Spleen (tissue), 7 donors: ENCODE data around the gene FLNB.

Experiments
- POLR2A ChIP-seq, 3 donors: fragments of 450-650 bp; IDR thresholded peaks; one replicate each; pipeline ENCODE4 v1.5.1; 2017; ENCODE audit warnings: antibody characterized with exemption in 3 of 3, mild to moderate bottlenecking in 1 of 3
- POLR2AphosphoS5 ChIP-seq, 3 donors: sonication (generic); formaldehyde crosslinking; IDR thresholded peaks; one replicate each; pipeline ENCODE4 v1.5.1; 2017; ENCODE audit warnings: antibody characterized with exemption in 3 of 3
- TF ChIP-seq, protein P1 (sequence below), 11 experiments: fragments of 200-600 bp in 7 of 11; fragments of 450-650 bp in 4 of 11; sonication (generic) in 4 of 11; IDR thresholded peaks in 8 of 11; conservative IDR thresholded peaks in 3 of 11; 1 replicate in 7 of 11; 2 replicates in 4 of 11; pipeline versions ENCODE4 v1.4.0 to v1.8.0; 2016 to 2021; ENCODE audit warnings: antibody characterized with exemption in 11 of 11, inconsistent platforms in 4 of 11, mild to moderate bottlenecking in 1 of 11
- donor health status: DM: no; HTN: no; CAD: no; lungs with moderate emphysema.
- donor health status: DM: no; HTN: no; CAD: no.
- donor health status: DM: no; HTN: no; CAD: no.

DNA sequence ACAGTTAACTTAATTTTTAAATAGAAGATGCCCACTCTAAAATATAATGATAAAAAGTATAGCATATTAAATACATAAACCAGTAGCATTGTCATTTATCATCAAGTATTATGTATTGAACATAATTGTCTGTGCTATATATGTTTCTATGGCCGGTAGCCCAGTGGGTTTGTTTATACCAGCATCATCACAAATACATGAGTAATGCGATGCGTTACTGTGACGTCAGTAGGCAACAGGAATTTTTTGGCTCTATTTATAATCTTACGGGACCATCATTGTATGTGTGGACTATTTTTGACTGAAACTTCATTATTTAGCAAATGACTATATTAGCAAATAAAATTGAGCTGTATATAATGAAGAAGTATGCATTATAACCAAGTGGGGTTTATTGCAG lies 82.1 kb downstream of the FLNB start:
- TF ChIP-seq, protein P1, sequence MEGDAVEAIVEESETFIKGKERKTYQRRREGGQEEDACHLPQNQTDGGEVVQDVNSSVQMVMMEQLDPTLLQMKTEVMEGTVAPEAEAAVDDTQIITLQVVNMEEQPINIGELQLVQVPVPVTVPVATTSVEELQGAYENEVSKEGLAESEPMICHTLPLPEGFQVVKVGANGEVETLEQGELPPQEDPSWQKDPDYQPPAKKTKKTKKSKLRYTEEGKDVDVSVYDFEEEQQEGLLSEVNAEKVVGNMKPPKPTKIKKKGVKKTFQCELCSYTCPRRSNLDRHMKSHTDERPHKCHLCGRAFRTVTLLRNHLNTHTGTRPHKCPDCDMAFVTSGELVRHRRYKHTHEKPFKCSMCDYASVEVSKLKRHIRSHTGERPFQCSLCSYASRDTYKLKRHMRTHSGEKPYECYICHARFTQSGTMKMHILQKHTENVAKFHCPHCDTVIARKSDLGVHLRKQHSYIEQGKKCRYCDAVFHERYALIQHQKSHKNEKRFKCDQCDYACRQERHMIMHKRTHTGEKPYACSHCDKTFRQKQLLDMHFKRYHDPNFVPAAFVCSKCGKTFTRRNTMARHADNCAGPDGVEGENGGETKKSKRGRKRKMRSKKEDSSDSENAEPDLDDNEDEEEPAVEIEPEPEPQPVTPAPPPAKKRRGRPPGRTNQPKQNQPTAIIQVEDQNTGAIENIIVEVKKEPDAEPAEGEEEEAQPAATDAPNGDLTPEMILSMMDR (IDR thresholded peaks at IDR 0.05 in 8 of 11, conservative IDR thresholded peaks at IDR 0.05 in 3 of 11) = no peak
- TF ChIP-seq POLR2AphosphoS5 (IDR thresholded peaks at IDR 0.05) = no peak
- no peak for TF ChIP-seq POLR2A (IDR thresholded peaks at IDR 0.05)
